Esophagus squamous epithelium (tissue), 5 donors: Measurements from ENCODE around the gene CD3E. TPM values are rescaled to one million over a fixed set of nuclear protein-coding genes. Genes with fewer than 3 reads are reported as not detected.
A peak's percentile ranks its signal among the peaks of the same experiment; 100 is the strongest.

Experiments
- DNase-seq: peaks from one replicate; lab custom pipeline; 2025; lab: John Stamatoyannopoulos, UW
- H3K27ac ChIP-seq, 4 donors: fragments of 200-600 bp; sonication (generic); one replicate each; pipeline ENCODE4 v1.5.1; 2016 to 2019; ENCODE audit warnings: mild to moderate bottlenecking in 1 of 4
- H3K27me3 ChIP-seq, 4 donors: fragments of 200-600 bp; sonication (generic); 1 replicate in 3 of 4; 2 replicates in 1 of 4; pipeline versions ENCODE4 v1.5.1 to v1.6.0; 2017 to 2021; ENCODE audit warnings: antibody characterized with exemption in 1 of 4
- H3K36me3 ChIP-seq, 3 donors: fragments of 200-600 bp; sonication (generic); one replicate each; pipeline ENCODE4 v1.5.1; 2016 to 2019
- H3K4me1 ChIP-seq, 3 donors: fragments of 200-600 bp; sonication (generic); one replicate each; pipeline ENCODE4 v1.5.1; 2017 to 2019
- H3K4me3 ChIP-seq, 4 donors: fragments of 200-600 bp; sonication (generic); 1 replicate in 3 of 4; 2 replicates in 1 of 4; pipeline ENCODE4 v1.5.1; 2016 to 2019; ENCODE audit warnings: mild to moderate bottlenecking in 2 of 4, moderate library complexity in 1 of 4
- H3K9me3 ChIP-seq, 3 donors: fragments of 200-600 bp; sonication (generic); one replicate each; pipeline ENCODE4 v1.5.1; 2016 to 2019
- CTCF ChIP-seq, 6 experiments: fragments of 450-650 bp in 4 of 6; fragments of 200-600 bp in 2 of 6; sonication (generic) in 2 of 6; IDR thresholded peaks; one replicate each; pipeline ENCODE4 v1.5.1; 2016 to 2019; ENCODE audit warnings: antibody characterized with exemption in 6 of 6, mild to moderate bottlenecking in 4 of 6, moderate library complexity in 4 of 6
- POLR2A ChIP-seq, 4 donors: fragments of 450-650 bp; IDR thresholded peaks; one replicate each; pipeline ENCODE4 v1.6.1; 2017; ENCODE audit warnings: antibody characterized with exemption in 4 of 4, mild to moderate bottlenecking in 4 of 4, moderate library complexity in 3 of 4
- WGBS, 2 donors: methylation state at CpG; one replicate each; pipeline ENCODE4 v1.1.5; 2018; 5-methylcytosine and 5-hydroxymethylcytosine counted together
- intact Hi-C: fragments of 100-400 bp; cut with DNase I; formaldehyde crosslinking; loops from one replicate; pipeline ENCODE4 v1.15.0; 2022
- total RNA-seq, 4 donors: library from RNA; depleted of rRNA; stranded (reverse); fragments of >200 nt; gene quantifications; one replicate each; pipeline ENCODE4 v1.1.0, GENCODE V29; 2016
- donor health status: DM: yes; HTN: yes; CAD: no.

CD3E gene
- total RNA-seq, 4 donors from 2014 or later: 1.9 to 7.8 (median 3.1) TPM

DNA sequence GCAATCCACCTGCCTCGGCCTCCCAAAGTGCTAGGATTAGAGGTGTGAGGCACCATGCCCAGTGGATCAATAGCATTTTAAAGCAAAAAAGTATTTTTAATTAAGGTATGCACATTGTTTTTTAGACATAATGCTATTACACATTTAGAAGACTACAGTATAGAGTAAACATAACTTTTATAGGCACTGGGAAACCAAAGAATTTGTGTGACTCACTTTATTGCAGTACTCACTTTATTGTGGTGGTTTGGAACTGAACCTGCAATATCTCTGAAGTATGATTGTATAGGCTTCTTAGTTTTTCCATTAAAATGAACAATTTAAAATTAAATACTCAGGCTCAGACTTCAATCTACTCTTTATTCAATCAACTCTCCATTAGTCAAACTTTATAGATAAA, 17.5 kb upstream of the CD3E start:
- no peak for DNase-seq
- Histone ChIP-seq H3K27ac (no peak overlapping the region), H3K9me3 (no peaks in the 10 kb centered on the region), H3K4me1 (peaks cover 0 to 35% (median 0%) of the 10 kb centered on the region in 3 donors), H3K4me3 (no peak overlapping the region), H3K36me3 (no peaks in the 10 kb centered on the region), H3K27me3 (no peaks in the 10 kb centered on the region)
- 0 to 56% methylated on average over 1 of the region's 1 CpG for WGBS, 2 donors
- intact Hi-C loops: no loop called here
- TF ChIP-seq POLR2A (IDR thresholded peaks at IDR 0.05) (no peak), CTCF (IDR thresholded peaks at IDR 0.05) (no peak)

DNA sequence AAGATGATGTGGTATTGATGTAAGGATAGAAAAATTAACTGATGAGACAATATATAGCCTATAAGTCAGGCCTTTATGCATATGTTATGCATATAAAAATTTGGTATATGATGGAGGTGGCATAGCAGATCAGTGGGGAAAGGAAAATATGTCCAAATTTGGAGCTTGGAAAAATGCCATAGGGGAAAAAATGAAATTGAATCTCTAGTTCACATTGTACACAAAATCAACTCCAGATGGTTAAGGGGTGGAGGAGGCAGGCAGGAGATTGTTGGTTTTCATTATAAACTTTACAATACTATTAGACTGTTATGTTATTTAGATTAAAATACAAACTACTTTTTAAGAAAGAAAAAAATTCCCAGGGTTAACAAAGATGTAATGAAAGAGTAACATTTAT, 15.1 kb upstream of the CD3E start:
- no peak for DNase-seq
- Histone ChIP-seq H3K4me3 (no peak overlapping the region), H3K4me1 (peaks cover 0 to 16% (median 0%) of the 10 kb centered on the region in 3 donors), H3K27ac (no peak overlapping the region), H3K36me3 (no peaks in the 10 kb centered on the region), H3K27me3 (no peaks in the 10 kb centered on the region), H3K9me3 (no peaks in the 10 kb centered on the region)
- intact Hi-C loops: no loop called here
- TF ChIP-seq POLR2A (IDR thresholded peaks at IDR 0.05): no peak
- no peak for TF ChIP-seq CTCF (IDR thresholded peaks at IDR 0.05)

DNA sequence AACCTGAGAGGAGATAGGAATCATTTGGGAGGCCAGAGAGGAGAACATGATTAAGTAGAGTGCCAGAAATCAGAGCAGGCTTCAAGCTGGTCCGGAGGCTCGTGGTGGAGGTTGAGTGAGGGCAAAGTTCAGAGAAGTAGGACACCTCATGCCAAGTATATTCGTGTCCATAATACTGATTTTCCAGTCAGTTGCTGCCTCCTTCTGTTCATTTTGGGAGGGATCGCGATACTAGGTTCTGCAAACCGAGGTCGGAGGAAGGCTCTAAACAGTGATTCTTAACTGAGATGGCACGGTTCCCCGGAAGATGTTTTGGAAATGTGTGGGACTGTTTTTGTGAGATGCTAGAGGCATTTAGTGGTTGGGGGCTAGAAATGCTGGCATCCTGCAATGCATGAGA, 13.6 kb upstream of the CD3E start:
- no peak overlapping the region for H3K4me3 ChIP-seq
- no peak for DNase-seq
- intact Hi-C loops: loop anchor here (5.0 kb wide), 1 partner anchor 89 kb away; no protein-coding TSS in a partner anchor
- no peaks in the 10 kb centered on the region for H3K36me3 ChIP-seq
- WGBS, 2 donors: 7 to 26% methylated on average over 8 of the region's 9 CpGs
- H3K27ac ChIP-seq: peak overlapping the region in 3 of 4 donors; percentile 3 to 21 (median 4)
- peaks cover 0 to 22% (median 4%) of the 10 kb centered on the region in 3 donors for H3K4me1 ChIP-seq
- no peaks in the 10 kb centered on the region for H3K27me3 ChIP-seq
- TF ChIP-seq CTCF (IDR thresholded peaks at IDR 0.05) (peak in 5 of 6 experiments; percentile 35 to 75 (median 65)), POLR2A (IDR thresholded peaks at IDR 0.05) (no peak)
- no peaks in the 10 kb centered on the region for H3K9me3 ChIP-seq

- Histone ChIP-seq H3K9me3 (no peaks in the 10 kb centered on the region), H3K27ac (peak overlapping the region in 2 of 4 donors; percentile 4 to 21), H3K4me3 (no peak overlapping the region), H3K36me3 (no peaks in the 10 kb centered on the region), H3K4me1 (peaks cover 0 to 21% (median 4%) of the 10 kb centered on the region in 3 donors), H3K27me3 (no peaks in the 10 kb centered on the region)
- intact Hi-C loops: loop anchor here (5.0 kb wide), 1 partner anchor 89 kb away; no protein-coding TSS in a partner anchor
- WGBS, 2 donors: 42 to 53% methylated on average over 9 of the region's 9 CpGs
- no peak for DNase-seq
- TF ChIP-seq CTCF (IDR thresholded peaks at IDR 0.05) (no peak), POLR2A (IDR thresholded peaks at IDR 0.05) (no peak)
Observed at GRCh38 chr11:118291477-118292135, 12.9 kb upstream of the CD3E start.

GRCh38 chr11:118294053-118294452, 10.5 kb upstream of the CD3E start:
- Histone ChIP-seq H3K36me3 (no peaks in the 10 kb centered on the region), H3K9me3 (no peaks in the 10 kb centered on the region), H3K4me1 (peaks cover 0 to 19% (median 4%) of the 10 kb centered on the region in 3 donors), H3K4me3 (no peak overlapping the region), H3K27ac (no peak overlapping the region), H3K27me3 (no peaks in the 10 kb centered on the region)
- intact Hi-C loops: loop anchor here (5.0 kb wide), 1 partner anchor 92 kb away; no protein-coding TSS in a partner anchor
- TF ChIP-seq POLR2A (IDR thresholded peaks at IDR 0.05) (no peak), CTCF (IDR thresholded peaks at IDR 0.05) (no peak)
- 86 to 98% methylated on average over 2 of the region's 2 CpGs for WGBS, 2 donors
- no peak for DNase-seq
